ENCODE results near the gene TMEM144.
"Not testable (repeated sequence)": the region's sequence is repeated elsewhere in the genome, so short reads cannot be mapped to it uniquely, and the experiment has no call there.

TMEM144 gene

GRCh38 chr4:158192439-158193158 lies 17.7 kb upstream of the TMEM144 start:
- DNase-seq, result no peak

GRCh38 chr4:158193171-158193749 lies 17.0 kb upstream of the TMEM144 start:
- DNase-seq, result peak; percentile 29

- DNase-seq, result no peak
Measured at GRCh38 chr4:158195297-158195696, 15.0 kb upstream of the TMEM144 start.

GRCh38 chr4:158197194-158197776 lies 13.0 kb upstream of the TMEM144 start:
- DNase-seq, result no peak

GRCh38 chr4:158200214-158200613 lies 10.1 kb upstream of the TMEM144 start:
- no peak for DNase-seq

- DNase-seq, result no peak
Measured at GRCh38 chr4:158201322-158201721, 9.0 kb upstream of the TMEM144 start.

- no peak for DNase-seq
Measured at GRCh38 chr4:158201876-158202275, 8.4 kb upstream of the TMEM144 start.

GRCh38 chr4:158202481-158202880 lies 7.8 kb upstream of the TMEM144 start:
- DNase-seq, result no peak

GRCh38 chr4:158203436-158203835 lies 6.8 kb upstream of the TMEM144 start:
- DNase-seq, result no peak

GRCh38 chr4:158203929-158204328 lies 6.4 kb upstream of the TMEM144 start:
- DNase-seq, result no peak

GRCh38 chr4:158208963-158209640 lies 1.2 kb upstream of the TMEM144 start:
- no peak for DNase-seq

- no peak for DNase-seq
Measured at GRCh38 chr4:158211222-158211621, 936 bp downstream of the TMEM144 start.

- no peak for DNase-seq
Measured at GRCh38 chr4:158213466-158213865, 3.2 kb downstream of the TMEM144 start.

GRCh38 chr4:158214856-158215255 lies 4.6 kb downstream of the TMEM144 start:
- no peak for DNase-seq

- no peak for DNase-seq
Measured at GRCh38 chr4:158217763-158218162, 7.5 kb downstream of the TMEM144 start.

- no peak for DNase-seq
Measured at GRCh38 chr4:158219623-158220022, 9.3 kb downstream of the TMEM144 start.

GRCh38 chr4:158224318-158224717 lies 14.0 kb downstream of the TMEM144 start:
- not testable (repeated sequence) for DNase-seq

GRCh38 chr4:158224999-158225398 lies 14.7 kb downstream of the TMEM144 start:
- DNase-seq, result not testable (repeated sequence)

- DNase-seq, result not testable (repeated sequence)
Measured at GRCh38 chr4:158227880-158228279, 17.6 kb downstream of the TMEM144 start.

- not testable (repeated sequence) for DNase-seq
Measured at GRCh38 chr4:158228399-158228798, 18.1 kb downstream of the TMEM144 start.

GRCh38 chr4:158229768-158230167 lies 19.5 kb downstream of the TMEM144 start:
- no peak for DNase-seq

- no peak for DNase-seq
Measured at GRCh38 chr4:158234671-158235070, 24.4 kb downstream of the TMEM144 start.

- no peak for DNase-seq
Measured at GRCh38 chr4:158236304-158237030, 26.2 kb downstream of the TMEM144 start.
